Heart left ventricle (tissue), 16 donors: Measurements from ENCODE around the gene LIN54. TPM values are rescaled to one million over a fixed set of nuclear protein-coding genes. Genes with fewer than 3 reads are reported as not detected.

Experiments
- ATAC-seq, 4 donors: fragments of 200-7000 bp; cut with Tn5 transposase; one replicate each; pipeline ENCODE4 v1.9.1; 2020 to 2022; ENCODE audit warnings: moderate library complexity in 4 of 4, mild to moderate bottlenecking in 3 of 4, moderate number of reproducible peaks in 1 of 4
- DNase-seq, 5 donors: peaks; one replicate each; pipeline ENCODE4 v3.0.0-alpha.2; 2020
- H3K27ac ChIP-seq, 12 donors: fragments of 200-600 bp; sonication (generic) in 4 of 12; one replicate each; pipeline versions ENCODE4 v1.5.0 to v1.8.0; 2016 to 2022; ENCODE audit warnings: mild to moderate bottlenecking in 2 of 12
- H3K27me3 ChIP-seq, 9 donors: fragments of 200-600 bp; sonication (generic) in 2 of 9; one replicate each; pipeline versions ENCODE4 v1.5.1 to v1.8.0; 2016 to 2022; ENCODE audit warnings: mild to moderate bottlenecking in 3 of 9
- H3K36me3 ChIP-seq, 9 donors: fragments of 200-600 bp; sonication (generic) in 2 of 9; one replicate each; pipeline versions ENCODE4 v1.5.0 to v1.8.0; 2018 to 2022; ENCODE audit warnings: mild to moderate bottlenecking in 2 of 9
- H3K4me1 ChIP-seq, 12 donors: fragments of 200-600 bp; sonication (generic) in 4 of 12; one replicate each; pipeline versions ENCODE4 v1.5.0 to v1.8.0; 2016 to 2022; ENCODE audit warnings: mild to moderate bottlenecking in 3 of 12
- H3K4me3 ChIP-seq, 12 donors: fragments of 200-600 bp; sonication (generic) in 4 of 12; one replicate each; pipeline versions ENCODE4 v1.5.0 to v1.8.0; 2017 to 2022; ENCODE audit warnings: mild to moderate bottlenecking in 9 of 12, moderate library complexity in 4 of 12
- H3K9me3 ChIP-seq, 12 donors: fragments of 200-600 bp; sonication (generic) in 4 of 12; one replicate each; pipeline versions ENCODE4 v1.5.0 to v1.8.0; 2016 to 2022; ENCODE audit warnings: mild to moderate bottlenecking in 1 of 12
- POLR2A ChIP-seq, 2 donors: fragments of 450-650 bp; IDR thresholded peaks; one replicate each; pipeline ENCODE4 v1.6.1; 2017; ENCODE audit warnings: antibody characterized with exemption in 2 of 2, mild to moderate bottlenecking in 2 of 2, moderate library complexity in 2 of 2
- WGBS, 4 donors: extraction: QIAGEN DNeasy Blood & Tissue Kit in 2 of 4; methylation state at CpG; one replicate each; pipeline versions ENCODE4 v1.1.5 to v1.1.7; 2013 to 2018; 5-methylcytosine and 5-hydroxymethylcytosine counted together
- intact Hi-C, 10 donors: fragments of 100-400 bp; cut with DNase I; formaldehyde crosslinking; loops; one replicate each; pipeline versions ENCODE4 v1.11.1 to v1.14.2; 2022
- polyA plus RNA-seq, 2 donors: library from polyadenylated mRNA; stranded (reverse); fragments of 200-250 nt; gene quantifications; one replicate each; pipeline ENCODE4 v1.2.3, GENCODE V29; 2013
- total RNA-seq, 9 donors: library from RNA; depleted of rRNA in 2 of 9; stranded (reverse); fragments of >200 nt in 2 of 9; fragmentation: NEBNext Ultra II Directional in 3 of 9; extraction: Animal tissue kit (Norgen Biotek cat#: 25700) in 3 of 9; gene quantifications; one replicate each; pipeline versions ENCODE4 v1.1.0 to v1.2.4, GENCODE V29; 2016 to 2023
- TF ChIP-seq, protein P1 (sequence below), 12 donors: fragments of 200-600 bp; sonication (generic) in 4 of 12; IDR thresholded peaks; one replicate each; pipeline versions ENCODE4 v1.5.0 to v1.8.0; 2018 to 2022; ENCODE audit warnings: antibody characterized with exemption in 12 of 12, mild to moderate bottlenecking in 5 of 12
- donor health status: ischemic (EF 13 %, LVEDD 7.1; RV severe dilation, severe dysfunction).
- donor health status: healthy with polysubstance abuse.
- donor health status: DM: no; HTN: yes; CAD: no.
- donor health status: DM: no; HTN: no; CAD: no.
- donor health status: ischemic (EF 25% LVEDD 6.9; RV normal size, moderate dysfunction).
- donor health status: ischemic (EF 25% LVEDD 5.7; RV mildly dilated, moderate dysfunction).
- donor health status: healthy.
- donor health status: DM: yes; HTN: yes; CAD: no.
- donor health status: ischemic (EF 35%, LVEDD 5.7; RV mildly dilated, moderate dysfunction).
- donor health status: nonischemic (EF 11% LVEDD 7.7; RV severe dilation, severe dysfunction).
- donor health status: DM: yes; HTN: yes; CAD: no.
- donor health status: PGD.
- donor health status: ischemic (EF 29% LVEDD 5.4; RV normal size, mild dysfunction).
- donor health status: nonischemic (EF 23%, LVEDD 6.1; RV moderate dilation, normal function).

Gene LIN54
- total and polyA plus RNA-seq, 11 donors, result 1.6 to 11.4 (median 7.1) TPM

DNA sequence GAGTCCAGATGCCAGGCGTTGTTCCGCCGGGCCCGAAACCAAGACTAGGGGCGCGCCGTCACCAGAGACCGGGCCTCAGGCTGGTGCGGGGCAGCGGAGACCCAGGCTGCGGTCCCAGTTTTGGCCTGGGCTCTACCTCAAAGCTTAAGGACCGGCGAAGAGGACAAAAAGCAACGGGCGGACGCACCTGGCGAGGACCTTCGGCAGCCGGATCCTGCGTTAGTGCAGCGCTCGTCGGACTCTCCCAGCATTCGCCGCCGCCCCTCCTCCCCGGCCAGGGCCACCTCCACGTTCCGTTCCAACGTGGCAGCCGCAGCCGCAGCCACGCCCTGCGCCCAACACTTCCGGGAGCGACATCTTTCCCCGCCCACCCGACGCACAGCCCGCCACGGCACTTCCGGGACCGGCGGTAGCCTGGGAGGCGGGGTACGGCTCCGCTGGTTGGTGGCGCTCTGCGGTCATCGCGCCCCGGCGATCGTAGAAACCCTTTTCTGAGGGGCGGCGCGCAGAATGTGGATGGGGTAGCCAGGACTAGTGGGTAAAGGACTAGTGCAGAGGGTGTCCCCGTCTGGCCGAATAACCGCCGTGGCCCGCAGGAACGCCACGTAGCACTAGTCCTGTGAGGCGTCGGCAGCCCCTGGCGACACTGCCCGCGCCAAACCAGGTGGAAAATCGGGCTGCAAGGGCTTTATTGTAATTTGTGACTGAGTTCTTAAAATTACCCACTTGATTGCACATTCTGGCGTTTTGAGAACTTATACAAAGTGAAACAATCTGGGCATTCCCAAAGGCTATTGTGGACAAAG, 119.5 kb downstream of the LIN54 start, which contains the start of gene SEC31A:
Gene SEC31A, minus strand, starts transcription at position 253 of the 806 bp plus-strand sequence. CDS start 9,217 bp downstream, outside the sequence.
- no peaks in the 10 kb centered on the region for H3K27me3 ChIP-seq
- DNase-seq, result peak; percentile 97 to 99 (median 98)
- intact Hi-C loops, result loop anchor here in 7 of 10 donors (1.0 to 10.0 kb wide), 6 partner anchors 9 to 519 kb away; partner anchors contain the start of genes THAP9 (in 4 of the 7), COPS4 (in 3 of the 7), HNRNPD (in 2 of the 7) and COQ2 (in 1 of the 7)
- H3K4me1 ChIP-seq, result peaks cover 0 to 39% (median 33%) of the 10 kb centered on the region in 12 donors
- H3K4me3 ChIP-seq, result peak within 1 kb of the TSS; percentile 69 to 98 (median 82)
- no peaks in the 10 kb centered on the region for H3K9me3 ChIP-seq
- H3K27ac ChIP-seq, result peak within 1 kb of the TSS; percentile 85 to 99 (median 96)
- WGBS, 4 donors, result 0 to 1% (median 0%) methylated on average over 17 to 71 of the region's 71 CpGs
- TF ChIP-seq, protein P1, sequence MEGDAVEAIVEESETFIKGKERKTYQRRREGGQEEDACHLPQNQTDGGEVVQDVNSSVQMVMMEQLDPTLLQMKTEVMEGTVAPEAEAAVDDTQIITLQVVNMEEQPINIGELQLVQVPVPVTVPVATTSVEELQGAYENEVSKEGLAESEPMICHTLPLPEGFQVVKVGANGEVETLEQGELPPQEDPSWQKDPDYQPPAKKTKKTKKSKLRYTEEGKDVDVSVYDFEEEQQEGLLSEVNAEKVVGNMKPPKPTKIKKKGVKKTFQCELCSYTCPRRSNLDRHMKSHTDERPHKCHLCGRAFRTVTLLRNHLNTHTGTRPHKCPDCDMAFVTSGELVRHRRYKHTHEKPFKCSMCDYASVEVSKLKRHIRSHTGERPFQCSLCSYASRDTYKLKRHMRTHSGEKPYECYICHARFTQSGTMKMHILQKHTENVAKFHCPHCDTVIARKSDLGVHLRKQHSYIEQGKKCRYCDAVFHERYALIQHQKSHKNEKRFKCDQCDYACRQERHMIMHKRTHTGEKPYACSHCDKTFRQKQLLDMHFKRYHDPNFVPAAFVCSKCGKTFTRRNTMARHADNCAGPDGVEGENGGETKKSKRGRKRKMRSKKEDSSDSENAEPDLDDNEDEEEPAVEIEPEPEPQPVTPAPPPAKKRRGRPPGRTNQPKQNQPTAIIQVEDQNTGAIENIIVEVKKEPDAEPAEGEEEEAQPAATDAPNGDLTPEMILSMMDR (IDR thresholded peaks at IDR 0.05), result peak in 4 of 12 donors; percentile 7 to 35 (median 26)
- peak in 1 of 2 donors; percentile 88 for TF ChIP-seq POLR2A (IDR thresholded peaks at IDR 0.05)
- peak; percentile 98 to 99 (median 98) for ATAC-seq
- peaks cover 0 to 36% (median 31%) of the 10 kb centered on the region in 9 donors for H3K36me3 ChIP-seq

DNA sequence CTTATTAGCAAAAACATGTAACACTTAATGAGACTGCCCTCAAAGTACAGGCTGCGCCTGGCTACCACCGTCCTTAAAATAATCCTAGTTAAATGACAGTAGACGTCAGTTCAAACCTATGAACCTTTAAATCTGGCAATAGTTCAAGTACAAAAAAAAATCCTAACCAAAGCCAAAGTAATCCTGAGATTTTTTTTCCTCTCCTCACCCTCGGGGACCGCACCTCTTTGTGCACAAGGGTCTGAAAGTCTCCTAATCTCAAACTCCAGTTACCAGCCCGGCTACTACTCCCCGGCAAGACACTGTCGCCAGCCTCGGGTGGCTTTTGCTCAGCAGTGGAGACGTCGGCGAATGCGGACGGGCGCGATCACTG, 120.1 kb downstream of the LIN54 start:
- WGBS, 4 donors, result 0% methylated on average over 12 to 16 of the region's 16 CpGs
- DNase-seq, result no peak
- Histone ChIP-seq H3K27ac (peak overlapping the region; percentile 85 to 99 (median 96)), H3K27me3 (no peaks in the 10 kb centered on the region), H3K36me3 (peaks cover 0 to 30% (median 25%) of the 10 kb centered on the region in 9 donors), H3K4me3 (peak overlapping the region; percentile 69 to 98 (median 82)), H3K4me1 (peaks cover 0 to 44% (median 39%) of the 10 kb centered on the region in 12 donors), H3K9me3 (no peaks in the 10 kb centered on the region)
- TF ChIP-seq POLR2A (IDR thresholded peaks at IDR 0.05), result no peak
- TF ChIP-seq, protein P1 (IDR thresholded peaks at IDR 0.05), result no peak
- intact Hi-C loops, result loop anchor here in 6 of 10 donors (5.0 to 10.0 kb wide), 5 partner anchors 124 to 518 kb away; partner anchors contain the start of genes COPS4 (in 3 of the 6), HNRNPD (in 2 of the 6), COQ2 (in 1 of the 6) and LIN54 (in 1 of the 6)
- ATAC-seq, result peak in 3 of 4 donors; percentile 8 to 35 (median 10)

DNA sequence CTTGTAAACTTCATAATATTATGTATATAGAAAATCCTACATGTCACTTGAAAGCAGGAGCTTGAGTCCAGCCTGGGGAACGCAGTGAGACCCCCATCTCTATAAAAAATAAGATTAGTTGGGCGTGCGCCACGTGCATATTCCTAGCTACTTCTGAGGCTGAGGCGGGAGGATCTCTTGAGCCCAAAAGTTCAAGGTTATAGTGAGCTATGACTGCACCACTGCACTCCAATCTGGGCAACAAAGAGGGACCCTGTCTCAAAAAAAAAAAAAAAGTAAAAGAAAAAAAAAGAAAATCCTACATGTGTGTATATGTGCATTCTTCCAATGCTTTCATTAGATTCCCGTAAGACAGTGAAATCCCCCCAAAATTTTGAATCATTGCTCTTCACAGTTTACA, 121.3 kb downstream of the LIN54 start:
- no peaks in the 10 kb centered on the region for H3K27me3 ChIP-seq
- intact Hi-C loops, result no loop called here

More for the DNA sequence above, 121.3 kb downstream of the LIN54 start:
- Histone ChIP-seq H3K4me3 (peak overlapping the region in 11 of 12 donors; percentile 69 to 98 (median 84)), H3K4me1 (peaks cover 0 to 56% (median 49%) of the 10 kb centered on the region in 12 donors), H3K9me3 (no peaks in the 10 kb centered on the region), H3K36me3 (peaks cover 0 to 17% (median 14%) of the 10 kb centered on the region in 9 donors), H3K27ac (peak overlapping the region in 6 of 12 donors; percentile 94 to 99 (median 98))
- TF ChIP-seq, protein P1 (IDR thresholded peaks at IDR 0.05), result no peak
- TF ChIP-seq POLR2A (IDR thresholded peaks at IDR 0.05), result no peak
- ATAC-seq (no peak), DNase-seq (no peak)
- 78 to 85% (median 80%) methylated on average over 6 of the region's 6 CpGs for WGBS, 4 donors
